PC-9 (cell line): ENCODE data around the gene MESP2.

Experiments
- CTCF ChIP-seq: fragments of 200-600 bp; sonication (generic); conservative IDR thresholded peaks from 2 replicates; pipeline ENCODE4 v1.6.1; 2017; ENCODE audit warnings: mixed run types, antibody characterized with exemption, mild to moderate bottlenecking, moderate library complexity
- EZH2 ChIP-seq: fragments of 200-600 bp; sonication (generic); IDR thresholded peaks from 2 replicates; pipeline ENCODE4 v1.8.0; 2017; ENCODE audit warnings: antibody characterized with exemption, low read depth

DNA sequence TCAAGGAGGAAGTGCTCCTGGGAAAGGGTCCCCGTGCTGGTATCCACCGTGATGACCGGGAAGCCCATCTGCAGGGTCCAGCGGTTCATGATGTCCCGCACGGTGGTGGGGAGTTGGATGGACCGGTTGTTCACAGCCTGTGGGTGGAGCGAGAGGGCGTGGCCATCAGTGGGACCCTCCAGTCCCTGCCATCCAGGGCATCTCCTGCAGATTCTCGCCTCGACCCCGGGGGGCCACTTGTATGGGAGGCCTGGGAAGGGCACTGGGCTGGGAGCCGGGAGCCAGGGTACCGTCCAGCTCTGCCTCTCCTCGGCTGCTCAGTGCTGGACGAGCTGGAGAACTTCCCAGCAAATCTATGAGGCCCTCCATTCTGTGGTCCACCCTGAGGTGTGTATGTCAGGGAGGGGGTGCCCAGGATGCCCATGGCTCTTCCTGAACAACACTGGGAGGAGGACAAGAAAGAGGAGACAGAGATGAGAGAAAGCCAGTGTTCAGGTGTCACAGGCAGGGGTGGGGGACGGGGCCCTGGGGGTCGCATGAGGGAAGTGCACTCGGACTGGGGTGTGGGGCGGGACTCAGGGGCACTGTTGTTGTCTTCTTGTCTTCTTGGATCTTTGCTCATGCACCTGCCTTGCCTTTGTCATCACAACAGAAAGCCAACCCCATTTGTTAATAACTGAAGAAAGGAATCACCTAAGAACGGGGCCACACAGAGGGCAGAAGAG, 25.5 kb downstream of the MESP2 start:
- TF ChIP-seq CTCF (no peak), EZH2 (no peak)
